Measurements from ENCODE around the gene DCC.

DCC gene

DNA sequence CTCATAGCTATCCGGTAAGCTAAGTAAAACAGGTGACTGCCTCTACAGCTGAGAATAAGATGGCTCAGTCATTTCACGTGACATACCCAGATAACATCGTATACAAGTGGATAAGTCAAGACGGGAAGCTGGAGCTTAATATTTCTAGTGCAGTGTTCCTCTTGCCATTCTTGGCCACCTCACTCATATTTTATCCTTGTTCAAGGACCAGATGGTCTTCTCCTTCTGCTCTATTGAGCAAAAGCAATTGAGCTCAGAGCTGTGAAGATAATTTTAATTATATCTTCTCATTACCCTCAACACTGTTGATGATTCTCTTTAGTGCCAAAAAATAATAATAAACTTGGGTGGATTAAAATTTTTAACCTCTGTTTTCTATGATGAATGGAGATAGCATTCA lies 201.1 kb downstream of the DCC start:
- no peak for DNase-seq (ENCODE audit: low spot score)
- no peak overlapping the region for H3K27ac ChIP-seq
- no peak overlapping the region for H3K4me3 ChIP-seq
- TF ChIP-seq, protein P1, sequence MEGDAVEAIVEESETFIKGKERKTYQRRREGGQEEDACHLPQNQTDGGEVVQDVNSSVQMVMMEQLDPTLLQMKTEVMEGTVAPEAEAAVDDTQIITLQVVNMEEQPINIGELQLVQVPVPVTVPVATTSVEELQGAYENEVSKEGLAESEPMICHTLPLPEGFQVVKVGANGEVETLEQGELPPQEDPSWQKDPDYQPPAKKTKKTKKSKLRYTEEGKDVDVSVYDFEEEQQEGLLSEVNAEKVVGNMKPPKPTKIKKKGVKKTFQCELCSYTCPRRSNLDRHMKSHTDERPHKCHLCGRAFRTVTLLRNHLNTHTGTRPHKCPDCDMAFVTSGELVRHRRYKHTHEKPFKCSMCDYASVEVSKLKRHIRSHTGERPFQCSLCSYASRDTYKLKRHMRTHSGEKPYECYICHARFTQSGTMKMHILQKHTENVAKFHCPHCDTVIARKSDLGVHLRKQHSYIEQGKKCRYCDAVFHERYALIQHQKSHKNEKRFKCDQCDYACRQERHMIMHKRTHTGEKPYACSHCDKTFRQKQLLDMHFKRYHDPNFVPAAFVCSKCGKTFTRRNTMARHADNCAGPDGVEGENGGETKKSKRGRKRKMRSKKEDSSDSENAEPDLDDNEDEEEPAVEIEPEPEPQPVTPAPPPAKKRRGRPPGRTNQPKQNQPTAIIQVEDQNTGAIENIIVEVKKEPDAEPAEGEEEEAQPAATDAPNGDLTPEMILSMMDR (IDR thresholded peaks at IDR 0.05), result no peak

DNA sequence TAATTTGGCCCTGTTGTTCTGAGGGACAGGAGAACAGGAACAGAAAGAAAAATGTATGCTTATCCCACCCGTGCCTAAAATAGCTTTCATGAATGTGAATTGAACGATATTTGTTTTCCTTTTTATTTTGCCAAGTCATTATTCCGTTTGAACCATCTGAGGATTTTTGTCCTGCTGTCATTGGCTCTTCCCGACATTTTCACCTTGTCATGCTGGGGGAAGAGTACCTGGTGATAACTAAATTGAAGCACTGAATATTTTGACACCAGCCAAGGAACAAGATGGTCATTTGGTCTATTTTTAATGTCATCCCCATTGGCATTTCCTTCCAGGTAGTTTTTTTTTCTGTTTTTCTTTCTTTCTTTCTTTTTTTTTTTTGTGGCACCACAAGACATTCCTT lies 204.1 kb downstream of the DCC start:
- no peak for DNase-seq (ENCODE audit: low spot score)
- Histone ChIP-seq H3K27ac (no peak overlapping the region), H3K4me3 (no peak overlapping the region)
- TF ChIP-seq, protein P1 (IDR thresholded peaks at IDR 0.05), result no peak

DNA sequence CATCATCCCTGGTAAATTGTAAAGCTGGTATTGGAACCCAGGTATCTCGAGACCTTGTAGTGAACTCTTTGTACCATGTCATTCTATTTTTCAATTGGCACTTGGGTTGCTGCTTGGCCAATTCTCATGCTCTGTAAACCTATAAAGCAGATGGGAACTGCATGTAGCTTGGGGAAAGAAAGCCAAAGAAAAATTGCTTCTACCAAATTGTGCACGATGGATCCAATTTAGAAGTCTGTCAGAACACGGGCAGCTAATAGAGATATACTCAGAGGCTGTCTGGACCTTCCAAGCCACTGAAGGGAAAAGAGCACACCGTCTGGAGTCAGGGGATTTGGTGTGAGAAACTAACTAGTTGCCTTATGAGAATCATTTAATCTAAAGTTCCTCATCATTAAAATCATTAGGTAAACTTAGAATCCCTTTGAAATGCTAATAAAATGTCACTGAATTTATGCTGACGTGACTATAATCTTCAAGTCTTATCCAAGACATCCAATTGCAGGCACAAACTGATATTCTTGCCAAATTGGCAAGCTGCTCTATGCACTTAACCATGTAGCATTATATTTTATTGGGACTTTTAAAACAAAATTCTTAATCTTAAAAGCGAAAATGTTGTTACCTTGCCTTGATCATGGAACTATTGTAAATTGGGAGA lies 206.8 kb downstream of the DCC start:
- no peak overlapping the region for H3K27ac ChIP-seq
- TF ChIP-seq, protein P1 (IDR thresholded peaks at IDR 0.05), result no peak
- no peak overlapping the region for H3K4me3 ChIP-seq
- no peak for DNase-seq (ENCODE audit: low spot score)

DNA sequence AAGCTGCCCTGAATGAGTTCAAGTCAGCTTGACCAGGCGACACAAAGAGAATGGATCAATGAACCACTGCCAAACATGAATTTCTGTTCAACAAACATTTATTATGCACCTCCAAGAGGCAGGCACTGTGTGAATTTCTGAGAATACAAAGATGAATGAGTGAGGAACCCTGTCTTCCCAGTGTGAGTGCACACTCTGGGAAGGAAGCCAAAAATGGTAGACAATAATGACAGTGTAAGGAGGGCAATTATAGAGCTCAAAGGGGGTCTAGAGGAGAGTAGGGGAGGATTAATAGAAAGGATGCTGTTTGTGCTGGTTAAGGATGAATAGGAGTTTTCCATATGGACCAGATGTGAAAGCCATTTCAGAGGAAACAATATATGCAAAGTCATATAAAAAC lies 213.4 kb downstream of the DCC start:
- TF ChIP-seq, protein P1 (IDR thresholded peaks at IDR 0.05), result no peak
- DNase-seq (ENCODE audit: low spot score), result no peak
- no peak overlapping the region for H3K27ac ChIP-seq
- no peak overlapping the region for H3K4me3 ChIP-seq

DNA sequence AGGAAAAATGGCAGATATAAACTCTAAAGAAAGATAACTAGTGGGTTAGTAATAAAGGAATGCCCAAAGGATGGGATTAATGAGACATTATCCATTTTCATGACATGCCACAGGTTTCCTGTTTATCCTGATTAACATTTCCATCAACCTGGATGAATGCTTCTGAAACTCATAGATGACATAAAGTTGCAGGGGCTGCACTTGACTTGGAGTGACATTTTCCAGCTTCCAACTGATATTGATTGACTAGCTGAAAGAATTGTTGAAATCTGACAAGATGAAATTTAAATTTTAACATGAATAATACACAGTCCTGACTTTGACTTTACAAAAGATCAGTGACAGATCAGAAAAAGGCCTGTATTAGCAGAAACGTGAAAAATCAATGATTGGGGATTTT lies 214.2 kb downstream of the DCC start:
- Histone ChIP-seq H3K27ac (no peak overlapping the region), H3K4me3 (no peak overlapping the region)
- DNase-seq (ENCODE audit: low spot score), result no peak
- TF ChIP-seq, protein P1 (IDR thresholded peaks at IDR 0.05), result no peak

DNA sequence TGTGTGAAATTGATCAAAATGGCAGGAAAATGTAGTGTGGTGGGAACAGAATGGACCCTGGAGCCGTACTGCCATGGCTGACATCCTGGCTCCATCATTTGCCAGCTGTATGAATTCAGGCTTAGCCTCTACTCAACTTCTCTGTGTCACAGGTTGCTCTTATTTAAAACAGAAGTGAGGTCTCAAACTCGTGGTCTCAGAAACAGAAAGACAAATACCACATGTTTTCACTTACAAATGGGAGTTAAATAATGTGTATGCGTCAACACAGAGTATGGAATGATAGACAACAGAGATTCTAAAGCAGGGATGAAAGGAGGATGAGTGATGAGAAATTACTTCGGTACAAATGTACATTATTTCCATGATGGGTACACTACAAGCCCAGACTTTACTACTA lies 227.4 kb downstream of the DCC start:
- Histone ChIP-seq H3K4me3 (no peak overlapping the region), H3K27ac (no peak overlapping the region)
- TF ChIP-seq, protein P1 (IDR thresholded peaks at IDR 0.05), result no peak
- no peak for DNase-seq (ENCODE audit: low spot score)

DNA sequence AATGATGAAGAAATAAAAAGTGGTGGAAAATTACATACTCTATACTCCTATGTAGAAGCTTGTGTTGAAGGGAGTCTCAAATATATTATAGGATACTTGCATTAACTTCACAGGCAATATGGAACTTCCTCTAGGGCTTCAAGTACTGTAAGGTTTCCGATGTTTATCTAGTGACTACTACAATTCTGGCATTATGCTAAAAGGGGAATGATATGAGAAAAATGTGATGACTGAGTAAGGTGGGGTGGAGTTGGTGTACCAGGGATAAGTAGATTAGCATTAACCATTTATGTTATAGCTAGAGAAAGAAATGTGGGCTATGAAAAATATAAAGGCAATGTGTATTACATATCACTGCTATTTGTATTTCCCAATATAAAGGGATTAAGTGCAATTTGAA lies 229.5 kb downstream of the DCC start:
- no peak overlapping the region for H3K27ac ChIP-seq
- no peak overlapping the region for H3K4me3 ChIP-seq
- DNase-seq (ENCODE audit: low spot score), result no peak
- TF ChIP-seq, protein P1 (IDR thresholded peaks at IDR 0.05), result no peak
